Measurements from ENCODE around the gene PPM1K. TPM values are rescaled to one million over a fixed set of nuclear protein-coding genes. Genes with fewer than 3 reads are reported as not detected.

The PPM1K gene
- total RNA-seq (ENCODE audit: unreplicated experiment), result 9.7 TPM
- long read RNA-seq, partial matches to known transcripts, result 3 of 4 reads
- long read RNA-seq, other reads (novel, unspliced or antisense), result 0 of 4 reads

DNA sequence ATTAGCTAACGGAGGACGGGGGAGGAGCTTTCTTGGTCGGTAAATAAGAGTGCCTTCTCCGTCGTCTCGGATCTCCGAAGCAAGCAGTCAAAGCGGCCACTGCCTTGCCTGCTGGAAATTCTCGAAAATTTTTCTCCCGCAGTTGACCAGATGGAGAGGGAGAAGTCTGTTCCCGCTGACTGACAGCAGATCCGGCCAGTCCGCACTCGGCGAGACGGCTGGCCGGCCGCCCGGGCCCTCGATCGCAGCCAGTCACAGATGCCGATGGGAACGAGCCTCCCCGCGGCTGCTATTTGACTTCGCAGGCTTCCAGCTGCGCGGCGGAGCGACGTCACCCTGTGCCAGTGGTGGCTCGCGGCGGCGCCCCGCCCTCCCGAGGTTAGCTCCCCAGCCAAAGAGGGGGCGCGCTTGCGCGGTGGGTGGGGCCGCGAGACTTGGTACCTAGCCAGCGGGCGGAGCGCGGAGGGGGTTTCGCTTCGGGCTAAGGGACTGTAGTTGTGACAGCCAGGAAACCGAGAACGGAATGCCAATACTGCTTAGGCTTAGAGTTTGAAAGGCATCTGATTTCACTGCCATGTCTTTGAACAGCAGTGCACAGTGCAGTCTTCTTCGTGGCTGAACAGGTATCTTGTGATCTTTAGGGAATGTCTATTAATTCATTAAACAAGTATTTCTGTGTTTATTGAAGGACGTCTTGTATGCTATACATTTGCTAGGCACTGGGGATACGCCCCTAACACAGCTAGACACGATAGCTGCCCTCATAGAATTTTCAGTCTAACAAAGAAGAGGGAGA lies at the start of gene PPM1K:
Gene PPM1K (minus strand): TSS at position 123 of the 796 bp plus-strand sequence. CDS start 5,978 bp downstream, outside the sequence.
- Mint-ChIP-seq H3K36me3 (ENCODE audit: low read depth, unreplicated experiment) (no peaks in the 10 kb centered on the region), H3K9me3 (ENCODE audit: unreplicated experiment) (no peaks in the 10 kb centered on the region), H3K27me3 (ENCODE audit: unreplicated experiment) (peaks cover 3% of the 10 kb centered on the region), H3K4me1 (ENCODE audit: unreplicated experiment) (peaks cover 9% of the 10 kb centered on the region), H3K4me3 (ENCODE audit: unreplicated experiment) (peak within 1 kb of the TSS; percentile 95), H3K27ac (ENCODE audit: unreplicated experiment) (peak within 1 kb of the TSS; percentile 93)
- TF ChIP-seq, protein P1, sequence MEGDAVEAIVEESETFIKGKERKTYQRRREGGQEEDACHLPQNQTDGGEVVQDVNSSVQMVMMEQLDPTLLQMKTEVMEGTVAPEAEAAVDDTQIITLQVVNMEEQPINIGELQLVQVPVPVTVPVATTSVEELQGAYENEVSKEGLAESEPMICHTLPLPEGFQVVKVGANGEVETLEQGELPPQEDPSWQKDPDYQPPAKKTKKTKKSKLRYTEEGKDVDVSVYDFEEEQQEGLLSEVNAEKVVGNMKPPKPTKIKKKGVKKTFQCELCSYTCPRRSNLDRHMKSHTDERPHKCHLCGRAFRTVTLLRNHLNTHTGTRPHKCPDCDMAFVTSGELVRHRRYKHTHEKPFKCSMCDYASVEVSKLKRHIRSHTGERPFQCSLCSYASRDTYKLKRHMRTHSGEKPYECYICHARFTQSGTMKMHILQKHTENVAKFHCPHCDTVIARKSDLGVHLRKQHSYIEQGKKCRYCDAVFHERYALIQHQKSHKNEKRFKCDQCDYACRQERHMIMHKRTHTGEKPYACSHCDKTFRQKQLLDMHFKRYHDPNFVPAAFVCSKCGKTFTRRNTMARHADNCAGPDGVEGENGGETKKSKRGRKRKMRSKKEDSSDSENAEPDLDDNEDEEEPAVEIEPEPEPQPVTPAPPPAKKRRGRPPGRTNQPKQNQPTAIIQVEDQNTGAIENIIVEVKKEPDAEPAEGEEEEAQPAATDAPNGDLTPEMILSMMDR (IDR thresholded peaks at IDR 0.05; ENCODE audit: unreplicated experiment), result no peak
- DNase-seq (ENCODE audit: low spot score), result peak; percentile 100

DNA sequence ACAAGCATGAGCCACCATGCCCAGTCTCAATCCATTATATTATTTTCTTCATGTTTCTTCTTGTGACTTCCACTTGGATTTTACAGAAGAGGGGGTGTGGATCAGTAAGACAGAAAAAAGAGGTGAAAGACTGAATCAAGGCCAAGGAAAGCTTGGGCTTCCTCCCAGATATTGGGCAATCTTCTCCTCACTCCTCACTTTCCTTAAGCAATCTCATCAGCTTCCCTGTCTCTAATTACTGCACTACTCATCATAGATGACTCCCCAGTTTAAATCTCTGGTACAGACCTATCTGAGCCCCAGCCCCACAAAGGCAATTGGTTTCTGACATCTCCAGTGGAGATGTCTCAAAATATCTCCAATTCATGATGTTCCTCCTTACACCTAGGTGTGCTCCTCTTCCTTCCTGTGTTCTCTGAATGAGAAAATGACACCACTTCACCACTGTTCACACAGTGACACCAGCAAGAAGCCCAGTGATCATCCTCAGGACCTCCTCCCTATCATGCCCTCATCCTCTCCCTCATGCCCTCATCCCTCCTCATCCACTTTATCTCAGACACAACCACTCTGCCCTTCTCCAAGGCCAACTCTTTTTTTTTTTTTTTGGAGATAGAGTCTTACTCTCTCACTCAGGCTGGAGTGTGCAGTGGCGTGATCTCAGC lies 49.5 kb upstream of the PPM1K start:
- DNase-seq (ENCODE audit: low spot score), result no peak
- H3K27ac Mint-ChIP-seq (ENCODE audit: unreplicated experiment), result no peak overlapping the region
- H3K36me3 Mint-ChIP-seq (ENCODE audit: low read depth, unreplicated experiment), result no peaks in the 10 kb centered on the region
- no peak overlapping the region for H3K4me3 Mint-ChIP-seq (ENCODE audit: unreplicated experiment)
- TF ChIP-seq, protein P1 (IDR thresholded peaks at IDR 0.05; ENCODE audit: unreplicated experiment), result no peak
- H3K27me3 Mint-ChIP-seq (ENCODE audit: unreplicated experiment), result no peaks in the 10 kb centered on the region
- no peaks in the 10 kb centered on the region for H3K9me3 Mint-ChIP-seq (ENCODE audit: unreplicated experiment)
- H3K4me1 Mint-ChIP-seq (ENCODE audit: unreplicated experiment), result no peaks in the 10 kb centered on the region

DNA sequence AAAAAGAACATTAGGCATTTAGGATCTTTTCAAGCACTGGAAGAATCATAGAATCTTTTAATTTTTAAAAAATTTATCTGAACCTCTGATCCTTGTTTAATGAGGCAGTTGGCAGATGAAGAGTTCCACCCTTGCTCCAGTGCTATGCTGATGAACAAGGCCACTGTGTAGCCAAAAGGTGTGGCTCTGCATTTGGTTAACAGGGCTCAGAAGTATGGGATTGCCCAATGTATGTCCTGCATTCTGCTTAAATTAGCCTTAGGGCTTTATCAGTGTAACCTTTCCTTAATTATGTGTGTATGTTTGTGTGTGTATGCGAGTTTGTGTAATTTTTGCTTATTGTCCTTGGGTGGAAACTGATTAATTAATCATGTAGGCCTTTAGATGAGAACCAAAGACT lies 43.3 kb upstream of the PPM1K start:
- TF ChIP-seq, protein P1 (IDR thresholded peaks at IDR 0.05; ENCODE audit: unreplicated experiment), result no peak
- DNase-seq (ENCODE audit: low spot score), result no peak
- H3K4me3 Mint-ChIP-seq (ENCODE audit: unreplicated experiment), result no peak overlapping the region
- H3K36me3 Mint-ChIP-seq (ENCODE audit: low read depth, unreplicated experiment), result no peaks in the 10 kb centered on the region
- H3K27ac Mint-ChIP-seq (ENCODE audit: unreplicated experiment), result no peak overlapping the region
- no peaks in the 10 kb centered on the region for H3K27me3 Mint-ChIP-seq (ENCODE audit: unreplicated experiment)
- no peaks in the 10 kb centered on the region for H3K9me3 Mint-ChIP-seq (ENCODE audit: unreplicated experiment)
- H3K4me1 Mint-ChIP-seq (ENCODE audit: unreplicated experiment), result no peaks in the 10 kb centered on the region

DNA sequence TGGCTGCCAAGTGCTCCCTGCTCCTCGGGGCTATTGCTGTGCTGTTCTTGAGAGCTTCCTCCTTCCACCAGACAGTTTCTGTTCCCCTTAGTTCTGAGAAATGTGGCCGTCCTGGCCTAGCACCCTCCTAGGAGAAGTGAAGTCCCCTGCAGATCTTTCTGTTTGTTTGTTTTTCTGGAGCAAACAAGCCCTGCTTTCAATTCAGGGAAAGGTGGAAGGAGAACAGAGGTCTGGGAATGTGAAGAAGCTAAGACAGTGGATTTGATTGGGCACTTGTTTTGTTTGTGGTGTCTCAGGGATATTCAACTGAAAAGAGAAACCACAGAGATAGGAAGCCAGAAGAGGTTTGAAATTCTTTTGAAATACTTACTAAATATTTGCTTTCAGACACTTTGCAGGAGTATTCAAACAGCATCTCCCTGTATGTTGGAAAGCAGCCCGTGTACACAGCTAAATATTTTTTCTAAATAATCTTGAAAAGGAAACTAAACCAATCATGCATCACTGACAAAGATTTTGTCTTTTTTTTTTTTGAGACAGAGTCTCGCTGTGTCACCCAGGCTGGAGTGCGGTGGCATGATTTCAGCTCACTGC lies 36.5 kb upstream of the PPM1K start:
- H3K27ac Mint-ChIP-seq (ENCODE audit: unreplicated experiment), result no peak overlapping the region
- DNase-seq (ENCODE audit: low spot score), result no peak
- H3K27me3 Mint-ChIP-seq (ENCODE audit: unreplicated experiment), result no peaks in the 10 kb centered on the region
- no peaks in the 10 kb centered on the region for H3K36me3 Mint-ChIP-seq (ENCODE audit: low read depth, unreplicated experiment)
- no peak overlapping the region for H3K4me3 Mint-ChIP-seq (ENCODE audit: unreplicated experiment)
- TF ChIP-seq, protein P1 (IDR thresholded peaks at IDR 0.05; ENCODE audit: unreplicated experiment), result no peak
- H3K9me3 Mint-ChIP-seq (ENCODE audit: unreplicated experiment), result no peaks in the 10 kb centered on the region
- peaks cover 4% of the 10 kb centered on the region for H3K4me1 Mint-ChIP-seq (ENCODE audit: unreplicated experiment)
